Endodermal cell (in vitro differentiated cells): ENCODE data around the gene NT5C2. TPM values are rescaled to one million over a fixed set of nuclear protein-coding genes. Genes with fewer than 3 reads are reported as not detected.

Source experiments
- DNase-seq: peaks from one replicate; pipeline ENCODE4 v3.0.0-alpha.2; 2017
- H3K27ac ChIP-seq: 2 replicates; pipeline ENCODE4 v1.5.1; 2013; ENCODE audit warnings: mild to moderate bottlenecking, low read depth, low read length, moderate library complexity
- H3K27me3 ChIP-seq: 2 replicates; pipeline ENCODE4 v1.6.1; 2013; ENCODE audit warnings: mild to moderate bottlenecking, low read length, moderate library complexity; ENCODE audit not compliant: insufficient read depth, control insufficient read depth, poor library complexity, severe bottlenecking
- H3K36me3 ChIP-seq: 2 replicates; pipeline ENCODE4 v1.7.0; 2013; ENCODE audit warnings: mild to moderate bottlenecking, low read length, moderate library complexity; ENCODE audit not compliant: control insufficient read depth, insufficient read depth
- H3K4me1 ChIP-seq: one replicate; pipeline ENCODE4 v1.7.0; 2013; ENCODE audit warnings: low read length; ENCODE audit not compliant: control insufficient read depth, insufficient read depth
- H3K4me3 ChIP-seq: 2 replicates; pipeline ENCODE4 v1.5.1; 2013; ENCODE audit warnings: mild to moderate bottlenecking, low read length, moderate library complexity
- H3K9ac ChIP-seq: 2 replicates; pipeline ENCODE4 v1.6.1; 2013; ENCODE audit warnings: mild to moderate bottlenecking, low read length, moderate library complexity; ENCODE audit not compliant: poor library complexity, severe bottlenecking; ENCODE audit errors: extremely low read depth
- H3K9me3 ChIP-seq: 2 replicates; pipeline ENCODE4 v1.6.1; 2013; ENCODE audit warnings: mild to moderate bottlenecking, low read length, moderate library complexity; ENCODE audit not compliant: control insufficient read depth
- H3K27ac Mint-ChIP-seq: 2 replicates; pipeline ENCODE4 v1.8.0; 2020; ENCODE audit warnings: mixed read lengths
- H3K27me3 Mint-ChIP-seq: 2 replicates; pipeline ENCODE4 v1.8.0; 2021; ENCODE audit warnings: mild to moderate bottlenecking, mixed read lengths; ENCODE audit not compliant: insufficient read depth
- H3K36me3 Mint-ChIP-seq: 2 replicates; pipeline ENCODE4 v1.8.0; 2020; ENCODE audit warnings: low read depth, mixed read lengths
- H3K4me1 Mint-ChIP-seq: 2 replicates; pipeline ENCODE4 v1.8.0; 2020; ENCODE audit warnings: mixed read lengths
- H3K4me3 Mint-ChIP-seq: 2 replicates; pipeline ENCODE4 v1.8.0; 2020; ENCODE audit warnings: mild to moderate bottlenecking, moderate library complexity, mixed read lengths
- H3K9me3 Mint-ChIP-seq: 2 replicates; pipeline ENCODE4 v1.8.0; 2020; ENCODE audit warnings: mild to moderate bottlenecking, mixed read lengths
- WGBS, 2 experiments: methylation state at CpG; one replicate each; pipeline versions ENCODE4 v1.1.5 to v1.1.7; 2013; ENCODE audit warnings: missing lambda C conversion rate in 2 of 2, mixed read lengths in 1 of 2; ENCODE audit not compliant: insufficient coverage in 1 of 2, insufficient read length in 1 of 2; 5-methylcytosine and 5-hydroxymethylcytosine counted together
- total RNA-seq, 2 donors: library from RNA; stranded (reverse); fragmentation: NEBNext Ultra II Directional in 1 of 2; extraction: Animal tissue kit (Norgen Biotek cat#: 25700) in 1 of 2; gene quantifications; 2 replicates in 1 of 2; 3 replicates in 1 of 2; pipeline ENCODE4 v1.2.1, GENCODE V29; 2021
- TF ChIP-seq, protein P1 (sequence below): fragments of 200-600 bp; sonication (generic); conservative IDR thresholded peaks from 2 replicates; pipeline ENCODE4 v1.5.0; 2021; ENCODE audit warnings: antibody characterized with exemption, mild to moderate bottlenecking

Gene NT5C2
- total RNA-seq, 2 donors from 2014 or later = 122 to 148 TPM

DNA sequence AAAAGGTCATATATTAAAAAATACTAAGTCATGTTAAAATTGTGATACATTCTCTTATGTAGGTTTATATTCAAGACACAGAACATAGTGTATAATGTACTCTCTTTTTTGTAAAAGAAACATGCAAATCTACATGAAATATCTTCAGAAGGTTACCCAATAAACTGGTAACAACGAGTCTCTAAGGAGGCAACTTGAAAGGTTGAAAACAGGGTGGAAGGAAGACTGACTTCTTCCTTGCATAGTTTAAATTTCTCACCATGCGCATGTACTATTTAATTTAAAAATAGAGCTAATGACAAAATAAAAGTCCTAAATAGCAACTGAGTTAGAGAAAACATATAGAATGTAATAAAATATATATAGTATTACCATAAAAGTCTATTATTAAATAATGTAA is 132.5 kb downstream of the NT5C2 start:
- Histone ChIP-seq H3K9ac (no peak overlapping the region), H3K4me3 (no peak overlapping the region), H3K4me1 (no peaks in the 10 kb centered on the region), H3K9me3 (no peaks in the 10 kb centered on the region), H3K36me3 (no peaks in the 10 kb centered on the region), H3K27me3 (no peaks in the 10 kb centered on the region), H3K27ac (no peak overlapping the region)
- Mint-ChIP-seq H3K27ac (no peak overlapping the region), H3K4me1 (no peaks in the 10 kb centered on the region), H3K27me3 (no peaks in the 10 kb centered on the region), H3K9me3 (no peaks in the 10 kb centered on the region), H3K4me3 (no peak overlapping the region), H3K36me3 (peaks cover 6% of the 10 kb centered on the region)
- DNase-seq = no peak
- WGBS, 2 experiments = 78% methylated on average over 1 of the region's 2 CpGs; no CpG with 5 or more reads in 1 of the 2 experiments
- TF ChIP-seq, protein P1, sequence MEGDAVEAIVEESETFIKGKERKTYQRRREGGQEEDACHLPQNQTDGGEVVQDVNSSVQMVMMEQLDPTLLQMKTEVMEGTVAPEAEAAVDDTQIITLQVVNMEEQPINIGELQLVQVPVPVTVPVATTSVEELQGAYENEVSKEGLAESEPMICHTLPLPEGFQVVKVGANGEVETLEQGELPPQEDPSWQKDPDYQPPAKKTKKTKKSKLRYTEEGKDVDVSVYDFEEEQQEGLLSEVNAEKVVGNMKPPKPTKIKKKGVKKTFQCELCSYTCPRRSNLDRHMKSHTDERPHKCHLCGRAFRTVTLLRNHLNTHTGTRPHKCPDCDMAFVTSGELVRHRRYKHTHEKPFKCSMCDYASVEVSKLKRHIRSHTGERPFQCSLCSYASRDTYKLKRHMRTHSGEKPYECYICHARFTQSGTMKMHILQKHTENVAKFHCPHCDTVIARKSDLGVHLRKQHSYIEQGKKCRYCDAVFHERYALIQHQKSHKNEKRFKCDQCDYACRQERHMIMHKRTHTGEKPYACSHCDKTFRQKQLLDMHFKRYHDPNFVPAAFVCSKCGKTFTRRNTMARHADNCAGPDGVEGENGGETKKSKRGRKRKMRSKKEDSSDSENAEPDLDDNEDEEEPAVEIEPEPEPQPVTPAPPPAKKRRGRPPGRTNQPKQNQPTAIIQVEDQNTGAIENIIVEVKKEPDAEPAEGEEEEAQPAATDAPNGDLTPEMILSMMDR = no peak

DNA sequence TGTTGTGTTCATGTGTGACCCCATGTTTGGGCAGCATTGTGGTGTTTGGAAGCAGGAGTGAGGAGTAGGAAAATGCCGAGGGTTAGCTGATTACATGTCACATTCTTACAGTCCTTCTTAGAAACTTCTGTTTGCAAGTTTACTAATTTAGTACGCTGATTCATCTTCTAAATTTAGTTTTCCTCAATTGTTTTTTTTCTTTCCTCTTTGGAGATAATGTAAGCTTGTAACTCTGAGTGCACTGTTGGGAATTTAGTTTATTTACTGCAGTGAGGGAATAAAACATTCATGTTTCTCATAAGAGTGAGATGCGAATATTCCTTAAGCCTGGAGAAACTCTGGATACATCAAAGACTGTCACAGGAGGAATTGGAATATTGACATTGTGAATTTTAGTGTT is 135.0 kb downstream of the NT5C2 start:
- H3K4me3 ChIP-seq = no peak overlapping the region
- no peaks in the 10 kb centered on the region for H3K27me3 ChIP-seq
- H3K36me3 ChIP-seq = no peaks in the 10 kb centered on the region
- peaks cover 6% of the 10 kb centered on the region for H3K36me3 Mint-ChIP-seq
- H3K27me3 Mint-ChIP-seq = no peaks in the 10 kb centered on the region
- H3K4me3 Mint-ChIP-seq = no peak overlapping the region
- H3K4me1 ChIP-seq = no peaks in the 10 kb centered on the region
- H3K4me1 Mint-ChIP-seq = peaks cover 6% of the 10 kb centered on the region
- TF ChIP-seq, protein P1 = no peak
- H3K9ac ChIP-seq = no peak overlapping the region
- no peak for DNase-seq
- 92 to 99% methylated on average over 2 to 3 of the region's 3 CpGs for WGBS, 2 experiments
- H3K9me3 Mint-ChIP-seq = no peaks in the 10 kb centered on the region
- H3K27ac ChIP-seq = no peak overlapping the region
- no peaks in the 10 kb centered on the region for H3K9me3 ChIP-seq
- H3K27ac Mint-ChIP-seq = no peak overlapping the region

DNA sequence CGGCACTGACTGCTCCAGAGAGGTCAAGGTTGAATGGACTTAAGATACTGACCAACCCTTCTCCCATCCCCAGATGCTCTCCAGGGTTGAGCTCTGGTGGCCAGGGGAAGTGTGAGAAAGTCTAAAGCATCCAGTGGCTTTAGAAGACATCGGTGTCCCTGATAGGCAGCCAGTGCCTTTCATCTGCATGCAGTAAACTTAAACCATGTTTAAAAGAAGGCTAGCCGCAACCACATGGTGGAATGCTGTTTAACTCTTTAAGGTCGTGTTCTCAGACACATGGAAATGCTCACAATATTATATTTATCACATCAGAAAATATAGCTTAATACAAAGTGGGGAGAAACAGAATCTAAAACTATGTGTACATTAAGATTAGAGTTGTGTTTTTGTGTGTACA is 138.0 kb downstream of the NT5C2 start:
- DNase-seq = no peak
- Histone ChIP-seq H3K4me3 (no peak overlapping the region), H3K27me3 (no peaks in the 10 kb centered on the region), H3K9ac (no peak overlapping the region), H3K4me1 (no peaks in the 10 kb centered on the region), H3K27ac (no peak overlapping the region), H3K9me3 (no peaks in the 10 kb centered on the region), H3K36me3 (no peaks in the 10 kb centered on the region)
- no peaks in the 10 kb centered on the region for H3K9me3 Mint-ChIP-seq
- 92% methylated on average over 1 to 4 of the region's 4 CpGs for WGBS, 2 experiments
- no peaks in the 10 kb centered on the region for H3K27me3 Mint-ChIP-seq
- TF ChIP-seq, protein P1 = no peak
- peaks cover 6% of the 10 kb centered on the region for H3K36me3 Mint-ChIP-seq
- H3K4me3 Mint-ChIP-seq = no peak overlapping the region
- H3K4me1 Mint-ChIP-seq = peaks cover 6% of the 10 kb centered on the region
- H3K27ac Mint-ChIP-seq = no peak overlapping the region
